Measurements from ENCODE around the gene NAV3. TPM values are rescaled to one million over a fixed set of nuclear protein-coding genes. Genes with fewer than 3 reads are reported as not detected.

NAV3 gene
- total RNA-seq, 2 experiments from 2014 or later: not detected

DNA sequence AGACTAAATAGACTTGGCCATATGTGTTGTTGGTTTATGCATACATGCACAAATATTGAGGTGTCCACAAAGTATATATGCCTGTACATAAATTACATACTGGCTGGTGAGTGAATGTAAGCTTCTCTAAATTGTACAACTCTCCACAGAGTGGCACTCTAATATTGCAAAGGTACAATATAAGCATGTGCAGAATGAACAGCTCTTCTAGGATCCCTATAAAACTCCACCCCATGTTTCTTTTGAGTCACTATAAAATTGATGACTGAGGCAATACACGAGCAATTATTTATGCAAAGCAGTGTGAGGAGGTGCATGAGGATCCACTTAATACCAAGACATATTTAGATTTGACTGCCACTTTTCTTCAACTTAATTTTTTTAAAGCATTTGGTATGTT, 172.2 kb downstream of the NAV3 start:
- Mint-ChIP-seq H3K36me3 (ENCODE audit: low read depth) (no peaks in the 10 kb centered on the region), H3K4me3 (no peak overlapping the region), H3K27me3 (no peaks in the 10 kb centered on the region), H3K27ac (no peak overlapping the region), H3K4me1 (ENCODE audit: low read depth) (no peaks in the 10 kb centered on the region), H3K9me3 (no peaks in the 10 kb centered on the region)
- POLR2A ChIA-PET: no interaction called here
- CTCF ChIA-PET: no interaction called here
- intact Hi-C loops (cut with micrococcal nuclease): no loop called here
- TF ChIP-seq CTCF (IDR thresholded peaks at IDR 0.05): no peak
- ATAC-seq: no peak
- no peak for DNase-seq

GRCh38 chr12:78004249-78005093, 173.8 kb downstream of the NAV3 start:
- Mint-ChIP-seq H3K27me3 (no peaks in the 10 kb centered on the region), H3K36me3 (ENCODE audit: low read depth) (no peaks in the 10 kb centered on the region), H3K4me3 (no peak overlapping the region), H3K4me1 (ENCODE audit: low read depth) (no peaks in the 10 kb centered on the region), H3K9me3 (no peaks in the 10 kb centered on the region), H3K27ac (no peak overlapping the region)
- ChIA-PET CTCF (no interaction called here), POLR2A (no interaction called here)
- DNase-seq: no peak
- no peak for TF ChIP-seq CTCF (IDR thresholded peaks at IDR 0.05)
- ATAC-seq: no peak
- intact Hi-C loops (cut with micrococcal nuclease): no loop called here

DNA sequence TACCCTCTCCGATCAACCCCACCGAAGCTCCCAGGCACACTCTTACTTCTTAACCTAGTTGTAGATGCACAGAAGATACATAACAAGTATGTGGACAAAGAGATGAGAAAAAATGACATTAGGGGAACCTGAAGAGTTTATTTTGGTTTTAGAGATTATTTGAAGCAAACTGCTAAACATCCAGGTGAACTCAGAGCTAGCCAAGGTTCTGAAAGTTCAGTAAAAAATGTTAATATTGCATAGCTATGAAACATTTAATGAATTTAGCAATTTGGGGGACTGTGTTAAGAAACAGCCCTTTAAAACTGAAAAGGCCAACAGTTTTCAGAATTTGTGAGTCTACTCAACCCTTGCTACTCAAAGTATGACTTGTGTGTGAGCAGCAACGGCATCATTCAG, 174.4 kb downstream of the NAV3 start:
- H3K4me3 Mint-ChIP-seq: no peak overlapping the region
- TF ChIP-seq CTCF (IDR thresholded peaks at IDR 0.05): no peak
- ATAC-seq (no peak), DNase-seq (no peak)
- H3K36me3 Mint-ChIP-seq (ENCODE audit: low read depth): no peaks in the 10 kb centered on the region
- H3K27me3 Mint-ChIP-seq: no peaks in the 10 kb centered on the region
- no peak overlapping the region for H3K27ac Mint-ChIP-seq
- intact Hi-C loops (cut with micrococcal nuclease): no loop called here
- POLR2A ChIA-PET: no interaction called here
- no peaks in the 10 kb centered on the region for H3K9me3 Mint-ChIP-seq
- CTCF ChIA-PET: no interaction called here
- H3K4me1 Mint-ChIP-seq (ENCODE audit: low read depth): no peaks in the 10 kb centered on the region

DNA sequence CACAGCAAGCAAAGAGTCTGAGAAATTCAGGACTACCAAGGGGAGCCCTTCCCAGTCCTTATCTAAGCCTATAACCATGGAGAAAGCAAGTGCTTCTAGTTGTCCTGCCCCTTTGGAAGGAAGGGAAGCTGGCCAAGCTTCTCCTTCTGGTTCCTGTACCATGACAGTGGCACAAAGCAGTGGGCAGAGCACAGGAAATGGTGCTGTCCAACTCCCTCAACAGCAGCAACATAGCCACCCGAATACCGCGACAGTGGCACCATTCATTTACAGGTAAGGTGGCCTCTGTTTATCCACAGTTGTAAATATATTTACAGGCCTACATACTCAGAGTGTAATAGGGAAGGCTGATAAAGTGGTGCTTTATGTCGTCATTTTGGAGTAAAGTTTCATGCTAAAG, 176.5 kb downstream of the NAV3 start:
- ATAC-seq (no peak), DNase-seq (no peak)
- H3K4me3 Mint-ChIP-seq: no peak overlapping the region
- intact Hi-C loops (cut with micrococcal nuclease): no loop called here
- no peak for TF ChIP-seq CTCF (IDR thresholded peaks at IDR 0.05)
- no peaks in the 10 kb centered on the region for H3K36me3 Mint-ChIP-seq (ENCODE audit: low read depth)
- no peaks in the 10 kb centered on the region for H3K27me3 Mint-ChIP-seq
- H3K9me3 Mint-ChIP-seq: no peaks in the 10 kb centered on the region
- no peaks in the 10 kb centered on the region for H3K4me1 Mint-ChIP-seq (ENCODE audit: low read depth)
- no peak overlapping the region for H3K27ac Mint-ChIP-seq
- ChIA-PET CTCF (no interaction called here), POLR2A (no interaction called here)

- CTCF ChIA-PET: no interaction called here
- no peak for ATAC-seq
Observed at GRCh38 chr12:78009031-78009430, 178.3 kb downstream of the NAV3 start.

More at GRCh38 chr12:78009031-78009430, 178.3 kb downstream of the NAV3 start:
- H3K4me3 Mint-ChIP-seq: no peak overlapping the region
- POLR2A ChIA-PET: no interaction called here
- H3K27me3 Mint-ChIP-seq: no peaks in the 10 kb centered on the region
- no peak for DNase-seq
- no peak for TF ChIP-seq CTCF (IDR thresholded peaks at IDR 0.05)
- H3K27ac Mint-ChIP-seq: no peak overlapping the region
- peaks cover 4% of the 10 kb centered on the region for H3K9me3 Mint-ChIP-seq
- no peaks in the 10 kb centered on the region for H3K36me3 Mint-ChIP-seq (ENCODE audit: low read depth)
- intact Hi-C loops (cut with micrococcal nuclease): no loop called here
- no peaks in the 10 kb centered on the region for H3K4me1 Mint-ChIP-seq (ENCODE audit: low read depth)

Measured in activated CD8-positive, alpha-beta T cell treated with anti-CD3 and anti-CD28 coated beads for 36 hours (primary cell).